UCSD-AML1 (cell line): ENCODE data around the gene ZNF512.
A peak's percentile ranks its signal among the peaks of the same experiment; 100 is the strongest.
"Not testable (repeated sequence)": the region's sequence is repeated elsewhere in the genome, so short reads cannot be mapped to it uniquely, and the experiment has no call there.

ENCODE experiments used
- DNase-seq: peaks from one replicate; lab custom pipeline; 2025; ENCODE audit not compliant: unreplicated experiment; lab: John Stamatoyannopoulos, UW

The ZNF512 gene, protein sequence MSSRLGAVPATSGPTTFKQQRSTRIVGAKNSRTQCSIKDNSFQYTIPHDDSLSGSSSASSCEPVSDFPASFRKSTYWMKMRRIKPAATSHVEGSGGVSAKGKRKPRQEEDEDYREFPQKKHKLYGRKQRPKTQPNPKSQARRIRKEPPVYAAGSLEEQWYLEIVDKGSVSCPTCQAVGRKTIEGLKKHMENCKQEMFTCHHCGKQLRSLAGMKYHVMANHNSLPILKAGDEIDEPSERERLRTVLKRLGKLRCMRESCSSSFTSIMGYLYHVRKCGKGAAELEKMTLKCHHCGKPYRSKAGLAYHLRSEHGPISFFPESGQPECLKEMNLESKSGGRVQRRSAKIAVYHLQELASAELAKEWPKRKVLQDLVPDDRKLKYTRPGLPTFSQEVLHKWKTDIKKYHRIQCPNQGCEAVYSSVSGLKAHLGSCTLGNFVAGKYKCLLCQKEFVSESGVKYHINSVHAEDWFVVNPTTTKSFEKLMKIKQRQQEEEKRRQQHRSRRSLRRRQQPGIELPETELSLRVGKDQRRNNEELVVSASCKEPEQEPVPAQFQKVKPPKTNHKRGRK

DNA sequence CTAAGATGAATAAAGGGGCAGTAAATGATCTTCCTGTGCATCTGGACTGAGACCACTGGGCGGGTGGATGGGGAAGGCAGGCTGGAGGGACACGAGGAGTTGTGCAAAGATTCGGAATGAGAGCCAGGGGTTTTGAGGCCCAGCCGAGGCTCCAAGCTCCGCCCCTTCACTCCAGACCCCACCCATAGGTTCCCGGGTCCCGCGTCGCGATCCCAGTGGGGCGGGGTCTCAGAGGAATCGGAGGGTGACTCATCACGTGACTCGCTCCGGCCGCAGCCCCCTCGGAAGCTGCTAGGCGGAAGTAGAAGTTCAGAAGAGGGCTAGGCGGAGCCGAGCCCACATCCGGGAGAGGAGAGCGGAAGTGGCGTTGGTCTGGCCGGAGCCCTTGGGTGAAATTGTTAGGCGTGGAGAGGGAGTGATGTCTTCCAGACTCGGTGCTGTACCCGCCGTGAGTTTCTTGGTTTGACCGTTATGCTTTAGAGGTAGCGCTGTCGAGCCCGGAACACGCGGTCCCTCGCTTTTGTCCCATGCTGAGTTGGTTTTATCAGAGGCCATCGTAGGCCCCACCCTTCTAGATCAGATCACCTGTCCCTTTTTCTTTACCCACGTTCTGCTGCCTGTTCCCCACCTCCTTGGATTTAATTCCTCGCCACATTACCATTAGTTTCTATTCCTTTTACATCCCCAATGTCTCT lies at the start of gene ZNF512:
Gene ZNF512, plus strand, starts transcription at position 348 of the 695 bp plus-strand sequence. Its CDS starts 71 bp downstream, at position 419.
- DNase-seq = peak; percentile 95

DNA sequence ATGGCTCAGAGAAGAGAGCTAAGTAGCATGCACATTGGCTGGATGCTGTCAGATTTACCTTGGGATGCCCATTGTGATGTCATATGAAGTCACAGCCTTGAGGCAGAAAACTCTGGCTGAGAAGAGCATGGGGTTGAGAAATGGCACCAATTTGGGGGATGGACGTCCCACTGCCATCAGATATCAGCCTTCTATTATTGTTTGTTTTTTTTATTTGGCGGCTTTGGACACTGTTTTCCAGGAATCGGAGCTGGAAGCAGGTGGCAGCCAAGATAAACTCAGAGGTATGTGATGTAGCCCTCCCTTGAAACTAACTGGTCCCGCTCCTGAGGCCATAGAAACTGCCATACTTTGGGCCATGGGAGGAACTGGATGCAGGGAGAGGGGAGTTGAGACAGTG lies 45.6 kb upstream of the ZNF512 start:
- DNase-seq = no peak

DNA sequence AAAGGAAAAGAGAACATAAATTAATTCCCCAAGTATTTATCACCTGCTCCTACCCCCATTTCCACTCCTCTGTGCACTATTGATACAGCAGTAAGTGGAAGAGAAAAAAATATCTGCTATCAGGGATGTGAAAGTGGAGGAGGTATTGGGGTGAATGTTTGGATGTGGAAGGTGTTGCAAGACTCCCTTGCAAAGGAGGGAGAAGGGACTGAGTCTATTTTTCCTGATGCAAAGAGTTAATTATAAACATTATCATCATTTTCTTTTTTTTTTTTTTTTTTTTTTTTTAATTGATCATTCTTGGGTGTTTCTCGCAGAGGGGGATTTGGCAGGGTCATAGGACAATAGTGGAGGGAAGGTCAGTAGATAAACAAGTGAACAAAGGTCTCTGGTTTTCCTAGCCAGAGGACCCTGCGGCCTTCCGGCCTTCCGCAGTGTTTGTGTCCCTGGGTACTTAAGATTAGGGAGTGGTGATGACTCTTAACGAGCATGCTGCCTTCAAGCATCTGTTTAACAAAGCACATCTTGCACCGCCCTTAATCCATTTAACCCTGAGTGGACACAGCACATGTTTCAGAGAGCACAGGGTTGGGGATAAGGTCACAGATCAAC lies 43.9 kb upstream of the ZNF512 start:
- DNase-seq = not testable (repeated sequence)

DNA sequence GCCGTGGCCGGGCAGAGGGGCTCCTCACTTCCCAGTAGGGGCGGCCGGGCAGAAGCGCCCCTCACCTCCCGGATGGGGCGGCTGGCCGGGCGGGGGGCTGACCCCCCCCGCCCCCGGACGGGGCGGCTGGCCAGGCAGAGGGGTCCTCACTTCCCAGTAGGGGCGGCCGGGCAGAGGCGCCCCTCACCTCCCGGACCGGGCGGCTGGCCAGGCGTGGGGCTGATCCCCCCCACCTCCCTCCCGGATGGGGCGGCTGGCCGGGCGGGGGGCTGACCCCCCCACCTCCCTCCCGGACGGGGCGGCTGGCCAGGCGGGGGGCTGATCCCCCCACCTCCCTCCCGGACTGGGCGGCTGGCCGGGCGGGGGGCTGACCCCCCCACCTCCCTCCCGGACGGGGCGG lies 43.2 kb upstream of the ZNF512 start:
- not testable (repeated sequence) for DNase-seq

DNA sequence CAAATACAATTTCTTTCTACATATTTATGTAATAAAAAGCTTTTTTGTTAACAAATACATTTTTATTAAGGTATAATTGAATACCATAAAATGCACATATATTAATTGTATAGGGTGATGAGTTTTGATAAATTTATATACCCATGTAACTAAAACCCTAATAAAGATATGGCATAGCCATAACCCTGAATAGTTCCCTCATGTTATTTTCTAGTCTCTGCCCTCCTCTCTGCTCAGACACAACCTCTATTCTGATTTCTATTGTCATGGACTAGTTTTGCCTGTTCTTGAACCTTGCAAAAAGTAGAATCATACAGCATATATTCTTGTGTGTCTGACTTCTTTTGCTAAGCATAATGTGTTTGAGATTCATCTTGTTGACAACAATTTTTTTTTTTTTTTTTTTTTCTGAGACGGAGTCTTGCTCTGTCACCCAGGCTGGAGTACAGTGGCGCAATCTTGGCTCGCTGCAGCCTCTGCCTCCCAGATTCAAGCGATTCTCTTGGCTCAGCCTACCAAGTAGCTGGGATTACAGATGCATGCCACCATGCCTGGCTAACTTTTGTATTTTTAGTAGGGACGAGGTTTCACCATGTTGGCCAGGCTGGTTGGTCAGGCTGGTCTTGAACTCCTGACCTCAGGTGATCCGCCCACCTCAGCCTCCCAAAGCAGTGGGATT lies 38.6 kb upstream of the ZNF512 start:
- DNase-seq = no peak

DNA sequence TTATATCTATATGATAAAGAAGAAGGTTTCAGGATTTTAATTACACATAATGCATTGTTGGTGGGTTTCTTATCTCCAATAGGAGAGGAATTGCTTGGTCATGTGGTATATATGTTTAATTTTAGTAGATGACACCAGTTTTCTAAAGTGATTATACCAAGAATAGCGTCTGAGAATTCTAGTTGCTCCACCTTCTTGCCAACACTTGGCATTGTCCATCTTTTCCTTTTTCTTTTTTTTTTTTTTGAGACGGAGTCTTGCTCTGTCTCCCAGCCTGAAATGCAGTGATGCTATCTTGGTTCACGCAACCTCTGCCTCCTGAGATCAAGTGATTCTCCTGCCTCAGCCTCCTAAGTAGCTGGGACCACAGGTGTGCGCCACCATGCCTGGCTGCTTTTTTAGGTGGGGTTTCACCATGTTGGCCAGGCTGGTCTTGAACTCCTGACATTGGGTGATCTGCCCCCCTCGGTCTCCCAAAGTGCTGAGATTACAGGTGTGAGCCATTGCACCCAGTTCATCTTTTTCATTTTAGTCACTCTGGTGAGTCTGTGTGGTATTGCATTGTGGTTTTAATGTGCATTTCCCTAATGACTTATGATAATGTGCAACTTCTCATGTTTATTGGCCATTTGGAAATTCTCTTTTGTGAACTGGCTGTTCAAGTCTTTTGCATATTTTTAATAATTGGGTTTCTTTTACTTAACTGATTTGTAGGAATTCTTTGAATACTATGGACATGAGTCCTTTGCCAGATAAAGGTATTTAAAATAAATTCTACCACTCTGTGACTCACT lies 37.3 kb upstream of the ZNF512 start:
- no peak for DNase-seq

DNA sequence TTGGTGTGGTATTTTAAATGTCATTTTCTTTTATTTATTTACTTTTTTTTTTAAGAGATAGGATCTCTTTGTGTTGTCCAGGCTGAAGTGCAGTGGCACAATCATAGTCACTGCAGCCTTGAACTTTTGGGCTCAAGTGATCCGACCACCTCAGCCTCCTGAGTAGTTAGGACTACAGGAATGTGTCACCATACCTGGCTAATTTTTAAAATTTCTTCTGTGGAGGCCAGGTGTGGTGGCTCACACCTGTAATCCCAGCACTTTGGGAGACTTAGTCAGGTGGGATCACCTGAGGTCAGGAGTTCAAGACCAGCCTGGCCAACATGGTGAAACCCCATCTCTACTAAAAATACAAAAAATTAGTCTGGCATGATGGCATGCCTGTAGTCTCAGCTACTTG lies 33.5 kb upstream of the ZNF512 start:
- no peak for DNase-seq

DNA sequence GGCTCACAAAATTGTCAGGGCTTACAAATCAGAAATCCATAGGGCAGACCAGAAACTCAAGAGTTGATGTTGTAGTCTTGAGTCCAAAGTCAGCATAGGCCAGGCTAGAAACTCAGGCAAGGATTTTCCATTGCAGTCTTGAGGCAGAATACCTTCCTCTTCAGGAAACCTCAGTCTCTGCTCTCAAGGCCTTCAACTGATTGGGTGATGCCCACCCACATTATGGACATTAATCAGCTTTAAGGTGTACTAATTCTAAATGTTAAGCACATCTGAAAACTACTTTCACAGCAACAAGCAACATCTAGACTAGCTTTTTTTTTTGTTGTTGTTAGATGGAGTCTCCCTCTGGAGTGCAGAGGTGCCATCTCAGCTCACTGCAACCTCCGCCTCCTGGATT lies 31.3 kb upstream of the ZNF512 start:
- DNase-seq = no peak

DNA sequence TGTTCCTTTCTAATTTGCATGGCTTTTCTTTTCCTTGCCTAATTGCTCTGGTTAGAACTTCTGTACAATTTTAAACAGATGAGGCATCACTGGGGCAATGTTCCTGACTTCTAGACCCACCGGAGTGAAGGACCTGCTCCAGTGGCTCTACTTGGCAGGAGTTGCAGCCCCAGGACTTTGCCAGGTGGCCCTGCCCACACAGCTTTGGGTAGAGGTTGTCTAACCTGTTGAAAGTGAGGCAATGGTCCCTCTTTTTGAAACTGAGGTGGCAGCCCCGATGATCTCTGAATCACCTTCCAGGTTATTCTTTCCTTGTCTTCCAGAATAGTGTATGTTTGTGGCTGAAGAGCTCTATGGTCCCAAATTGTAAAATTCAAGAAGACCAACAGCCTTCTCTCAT lies 29.9 kb upstream of the ZNF512 start:
- DNase-seq = no peak

DNA sequence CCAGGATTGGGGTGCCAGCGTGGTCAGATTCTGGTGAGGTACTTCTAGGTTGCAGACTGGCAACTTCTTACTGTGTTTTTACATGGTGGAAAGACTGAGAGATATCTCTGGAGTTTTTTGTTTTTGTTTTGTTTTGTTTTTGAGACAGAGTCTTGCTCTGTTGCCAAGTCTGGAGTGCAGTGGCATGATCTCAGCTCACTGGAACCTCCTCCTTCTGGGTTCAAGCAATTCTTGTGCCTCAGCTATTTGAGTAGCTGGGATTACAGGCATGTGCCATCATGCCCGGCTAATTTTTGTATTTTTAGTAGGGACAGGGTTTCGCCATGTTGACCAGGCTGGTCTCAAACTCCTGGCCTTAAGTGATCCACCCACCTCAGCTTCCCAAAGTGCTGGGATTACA lies 28.4 kb upstream of the ZNF512 start:
- DNase-seq = not testable (repeated sequence)

DNA sequence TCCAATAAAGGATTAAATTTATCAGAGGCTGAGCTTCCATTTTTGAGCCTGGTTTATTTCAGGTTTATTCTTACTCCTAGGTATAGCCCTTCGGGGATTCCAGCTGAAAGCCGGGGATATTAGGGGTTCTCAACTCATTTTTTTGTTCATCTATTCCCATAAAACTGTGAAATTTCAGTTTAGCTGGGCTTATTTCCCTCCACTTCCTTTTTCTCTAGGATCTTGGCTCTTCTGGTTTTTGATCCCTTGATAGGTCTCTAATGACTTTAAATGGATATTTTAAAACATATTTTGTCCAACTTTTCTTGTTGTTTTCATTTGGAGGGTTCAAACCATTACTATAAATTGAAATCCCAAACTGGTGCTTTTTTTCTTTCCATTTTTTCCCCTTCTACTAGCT lies 23.6 kb upstream of the ZNF512 start:
- DNase-seq = no peak

DNA sequence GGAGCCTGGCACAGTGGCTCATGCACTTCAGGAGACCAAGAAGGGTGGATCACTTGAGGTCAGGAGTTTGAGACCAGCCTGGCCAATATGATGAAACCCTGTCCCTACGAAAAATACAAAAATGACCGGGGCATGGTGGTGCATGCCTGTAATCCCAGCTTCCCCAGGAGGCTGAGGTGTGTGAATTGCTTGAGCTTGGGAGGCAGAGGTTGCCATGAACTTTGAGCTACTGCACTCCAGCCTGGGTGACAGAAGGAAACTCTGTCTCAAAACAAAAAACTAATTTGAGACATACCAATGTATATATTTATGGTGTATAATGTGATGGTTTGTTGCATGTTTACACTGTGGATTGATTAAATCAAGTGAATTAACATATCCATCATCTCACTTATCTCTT lies 21.8 kb upstream of the ZNF512 start:
- no peak for DNase-seq

DNA sequence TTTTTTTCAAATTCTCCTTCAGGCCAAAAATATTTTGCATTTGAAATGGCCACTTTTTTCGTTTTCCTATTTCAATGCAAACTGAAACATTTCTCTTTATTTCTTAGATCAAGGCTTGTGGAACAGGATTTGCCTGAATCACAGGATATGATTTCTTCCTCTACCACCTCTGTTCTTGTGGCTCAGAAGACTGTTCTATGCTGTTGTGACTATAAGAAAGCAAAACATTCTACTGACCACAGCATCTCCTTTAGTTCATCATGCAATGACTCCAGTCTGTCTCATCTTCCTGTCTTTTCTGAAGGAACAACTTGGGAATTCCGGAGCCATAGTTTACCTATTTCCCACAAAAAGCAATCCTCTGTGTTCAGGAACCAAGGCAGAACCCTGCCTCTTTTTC lies 16.2 kb upstream of the ZNF512 start:
- DNase-seq = no peak

DNA sequence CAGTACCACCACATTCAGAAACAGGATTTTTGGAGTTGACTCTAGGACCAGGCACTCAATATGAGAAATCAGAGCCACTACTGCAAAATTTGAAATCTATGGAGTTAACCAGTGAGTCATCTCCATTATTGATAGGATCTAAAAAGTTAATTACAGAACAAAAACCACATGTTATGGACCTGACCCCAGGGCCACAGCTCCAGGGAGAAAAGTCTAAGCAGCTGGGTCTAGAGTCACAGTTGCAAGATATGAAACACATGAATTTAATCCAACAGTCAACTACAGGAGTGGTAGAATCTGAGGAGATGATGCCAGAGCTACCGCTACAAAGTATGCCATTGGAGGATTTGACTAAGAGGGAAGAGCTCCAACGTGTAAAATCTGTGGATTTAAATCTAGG lies 13.4 kb upstream of the ZNF512 start:
- DNase-seq = no peak

DNA sequence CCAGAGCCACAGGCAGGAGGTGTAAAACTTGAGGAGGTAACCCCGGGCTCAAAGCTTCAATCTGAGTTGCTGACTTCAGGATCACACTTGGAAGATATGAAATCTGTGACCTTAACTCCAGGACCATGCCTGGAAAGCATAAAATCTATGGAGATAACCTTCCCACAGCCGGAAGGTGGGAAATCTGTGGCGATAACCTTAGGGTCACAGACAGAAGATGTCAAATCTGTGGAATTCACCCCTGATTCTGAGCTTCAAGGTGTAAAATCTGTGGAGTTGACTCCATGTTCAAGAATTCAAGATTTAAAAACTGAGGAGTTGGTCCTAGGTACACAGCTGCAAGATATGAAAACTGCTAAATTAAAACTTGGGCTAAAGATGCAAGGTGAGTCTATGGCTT lies 11.6 kb upstream of the ZNF512 start:
- no peak for DNase-seq

DNA sequence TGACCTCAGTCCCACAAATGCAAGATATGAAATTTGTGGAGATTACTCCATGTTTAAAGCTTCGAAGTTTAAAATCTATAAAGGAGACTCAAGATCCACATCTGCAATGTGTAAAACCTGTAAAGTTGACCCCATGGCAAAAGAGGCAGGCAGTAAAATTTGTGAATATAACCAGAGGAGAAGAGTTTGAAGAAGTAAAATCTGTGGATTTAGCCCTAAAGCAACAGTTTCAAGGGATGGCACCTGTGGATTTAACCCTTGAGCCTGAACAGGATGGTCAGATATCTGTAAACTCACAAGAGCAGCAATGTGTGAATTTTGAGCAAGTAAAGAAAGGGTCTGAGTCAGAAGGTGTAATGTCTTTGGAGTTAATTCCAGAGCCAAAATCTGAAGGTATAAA lies 11.2 kb upstream of the ZNF512 start:
- no peak for DNase-seq

DNA sequence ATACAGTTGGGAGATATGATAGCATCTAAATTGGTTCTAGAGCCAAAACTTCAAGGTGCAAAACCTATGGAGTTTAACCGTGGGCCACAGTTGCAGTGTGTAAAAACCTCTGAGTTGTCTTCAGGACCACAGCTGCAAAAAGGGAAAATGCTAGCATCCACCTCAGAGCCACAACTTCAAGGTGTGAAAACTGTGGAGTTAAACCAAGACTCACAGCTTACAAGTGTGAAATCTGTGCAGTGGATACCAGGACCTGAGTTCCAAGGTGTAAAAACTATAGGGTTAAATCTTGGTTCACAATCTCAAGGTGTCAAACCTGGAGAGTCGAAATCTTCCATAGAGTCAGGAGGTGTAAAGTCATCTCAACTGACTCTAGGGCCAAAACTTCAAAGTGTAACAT lies 10.4 kb upstream of the ZNF512 start:
- no peak for DNase-seq

DNA sequence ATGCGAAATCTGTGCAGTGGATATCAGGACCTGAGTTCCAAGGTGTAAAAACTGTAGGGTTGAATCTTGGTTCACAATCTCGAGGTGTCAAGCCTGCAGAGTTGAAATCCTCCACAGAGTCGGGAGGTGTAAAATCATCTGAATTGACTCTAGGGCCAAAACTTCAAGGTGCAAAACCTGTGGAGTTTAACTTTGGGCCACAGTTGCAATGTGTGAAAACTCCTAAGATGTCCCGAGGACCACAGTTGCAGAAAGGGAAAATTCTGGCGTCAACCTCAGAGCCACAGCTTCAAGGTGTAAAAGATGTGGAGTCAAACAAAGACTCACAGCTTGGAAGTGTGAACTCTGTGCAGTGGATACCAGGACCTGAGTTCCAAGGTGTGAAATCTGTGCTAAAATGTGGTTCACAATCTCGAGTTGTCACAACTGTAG lies 9.8 kb upstream of the ZNF512 start:
- DNase-seq = no peak

DNA sequence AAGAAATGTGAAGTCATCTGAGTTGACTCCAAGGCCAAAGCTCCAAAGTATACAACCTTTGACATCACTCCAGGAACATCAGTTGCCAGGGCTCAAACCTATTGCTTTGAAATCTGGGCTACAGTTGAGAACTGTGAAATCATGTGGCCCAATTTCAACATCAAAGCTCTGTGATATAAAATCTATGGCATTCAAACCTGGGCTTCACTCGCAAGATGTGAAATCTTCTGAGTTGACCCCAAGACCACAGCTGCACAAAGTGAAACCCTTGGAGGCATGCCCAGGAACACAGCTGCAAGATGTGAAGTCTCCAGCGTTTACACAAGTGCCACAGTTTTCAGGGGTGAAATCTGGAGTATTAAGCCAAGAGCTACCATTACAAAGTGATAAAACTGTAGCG lies 9.4 kb upstream of the ZNF512 start:
- no peak for DNase-seq

DNA sequence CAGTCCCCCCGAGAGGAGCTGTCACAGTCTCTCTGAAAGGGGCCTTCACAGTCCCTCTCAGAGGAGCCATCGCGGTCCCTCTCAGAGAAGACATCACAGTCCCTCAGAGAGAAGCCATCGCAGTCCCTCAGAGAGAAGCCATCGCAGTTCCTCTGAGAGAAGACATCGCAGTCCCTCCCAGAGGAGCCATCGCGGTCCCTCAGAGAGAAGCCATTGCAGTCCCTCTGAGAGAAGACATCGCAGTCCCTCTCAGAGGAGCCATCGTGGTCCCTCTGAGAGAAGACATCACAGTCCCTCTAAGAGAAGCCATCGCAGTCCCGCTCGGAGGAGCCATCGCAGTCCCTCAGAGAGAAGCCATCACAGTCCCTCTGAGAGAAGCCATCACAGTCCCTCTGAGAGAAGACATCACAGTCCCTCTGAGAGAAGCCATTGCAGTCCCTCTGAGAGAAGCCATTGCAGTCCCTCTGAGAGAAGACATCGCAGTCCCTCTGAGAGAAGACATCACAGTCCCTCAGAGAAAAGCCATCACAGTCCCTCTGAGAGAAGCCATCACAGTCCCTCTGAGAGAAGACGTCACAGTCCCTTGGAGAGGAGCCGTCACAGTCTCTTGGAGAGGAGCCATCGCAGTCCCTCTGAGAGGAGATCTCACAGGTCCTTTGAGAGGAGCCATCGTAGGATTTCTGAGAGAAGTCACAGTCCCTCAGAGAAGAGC lies 1.3 kb upstream of the ZNF512 start:
- peak; percentile 44 for DNase-seq
